Cardiac fibroblast (primary cell): Measurements from ENCODE around the gene TEKTIP1.
A peak's percentile ranks its signal among the peaks of the same experiment; 100 is the strongest.

Experiments used
- DNase-seq, 2 donors: peaks; one replicate each; pipeline versions ENCODE4 v3.0.0 to v3.0.0-alpha.2; 2010; ENCODE audit warnings: low read depth in 2 of 2
- H3K4me3 ChIP-seq, 2 donors: replicated peaks in 1 of 2; 1 replicate in 1 of 2; 2 replicates in 1 of 2; pipeline ENCODE4 v1.5.1; 2011; ENCODE audit warnings: low read depth in 2 of 2, low read length in 2 of 2, mild to moderate bottlenecking in 2 of 2, moderate library complexity in 1 of 2
- TF ChIP-seq, protein P1 (sequence below): IDR thresholded peaks from one replicate; pipeline ENCODE4 v1.5.1; 2011; ENCODE audit warnings: low read depth, mild to moderate bottlenecking, low read length, inconsistent platforms

TEKTIP1 gene

DNA sequence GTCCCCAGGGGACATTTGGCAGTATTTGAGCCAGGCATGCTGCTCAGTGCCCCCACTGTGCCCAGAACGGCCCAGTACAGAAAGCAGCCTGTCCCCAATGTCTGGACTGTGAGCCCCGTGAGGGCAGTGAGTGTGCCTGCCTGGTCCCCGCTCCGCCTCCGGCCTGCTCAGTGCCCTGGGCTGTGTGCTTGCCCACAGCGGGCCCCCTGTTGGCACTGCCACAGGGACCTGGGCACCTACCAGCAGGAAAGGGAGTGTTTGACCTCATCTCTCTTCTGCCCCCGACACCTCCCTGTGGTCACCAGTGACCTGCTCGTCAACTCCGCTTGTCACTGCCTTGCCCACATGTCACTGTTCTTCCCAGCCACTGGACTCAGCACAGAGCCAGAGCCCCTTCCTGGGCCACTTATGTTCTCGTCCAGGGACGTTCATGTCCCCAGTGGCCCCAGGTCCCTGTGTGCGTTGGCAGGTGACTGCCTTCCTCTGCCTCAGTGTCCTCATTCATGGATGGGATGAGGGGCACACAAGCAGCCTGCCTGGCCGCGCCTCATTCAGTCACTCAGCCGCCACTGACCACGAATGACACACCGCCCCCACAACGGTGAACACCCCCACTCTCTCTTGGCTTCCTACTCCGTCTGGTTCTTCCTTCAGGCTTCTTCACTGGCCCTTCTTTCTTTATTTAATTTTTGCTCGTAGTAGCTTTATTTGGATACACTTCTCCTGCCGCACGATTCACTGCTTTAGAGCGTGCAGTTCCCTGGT lies 30.0 kb upstream of the TEKTIP1 start:
- DNase-seq = no peak
- TF ChIP-seq, protein P1, sequence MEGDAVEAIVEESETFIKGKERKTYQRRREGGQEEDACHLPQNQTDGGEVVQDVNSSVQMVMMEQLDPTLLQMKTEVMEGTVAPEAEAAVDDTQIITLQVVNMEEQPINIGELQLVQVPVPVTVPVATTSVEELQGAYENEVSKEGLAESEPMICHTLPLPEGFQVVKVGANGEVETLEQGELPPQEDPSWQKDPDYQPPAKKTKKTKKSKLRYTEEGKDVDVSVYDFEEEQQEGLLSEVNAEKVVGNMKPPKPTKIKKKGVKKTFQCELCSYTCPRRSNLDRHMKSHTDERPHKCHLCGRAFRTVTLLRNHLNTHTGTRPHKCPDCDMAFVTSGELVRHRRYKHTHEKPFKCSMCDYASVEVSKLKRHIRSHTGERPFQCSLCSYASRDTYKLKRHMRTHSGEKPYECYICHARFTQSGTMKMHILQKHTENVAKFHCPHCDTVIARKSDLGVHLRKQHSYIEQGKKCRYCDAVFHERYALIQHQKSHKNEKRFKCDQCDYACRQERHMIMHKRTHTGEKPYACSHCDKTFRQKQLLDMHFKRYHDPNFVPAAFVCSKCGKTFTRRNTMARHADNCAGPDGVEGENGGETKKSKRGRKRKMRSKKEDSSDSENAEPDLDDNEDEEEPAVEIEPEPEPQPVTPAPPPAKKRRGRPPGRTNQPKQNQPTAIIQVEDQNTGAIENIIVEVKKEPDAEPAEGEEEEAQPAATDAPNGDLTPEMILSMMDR = no peak
- no peak overlapping the region for H3K4me3 ChIP-seq

- H3K4me3 ChIP-seq = no peak overlapping the region
- DNase-seq = peak in 1 of 2 donors; percentile 85
- TF ChIP-seq, protein P1 = no peak
Observed at GRCh38 chr19:3509566-3509989, 29.4 kb upstream of the TEKTIP1 start.

- DNase-seq = no peak
- TF ChIP-seq, protein P1 = no peak
- H3K4me3 ChIP-seq = no peak overlapping the region
Observed at GRCh38 chr19:3510727-3511126, 28.2 kb upstream of the TEKTIP1 start.

- H3K4me3 ChIP-seq = no peak overlapping the region
- DNase-seq = no peak
- TF ChIP-seq, protein P1 = no peak
Observed at GRCh38 chr19:3511506-3512251, 27.3 kb upstream of the TEKTIP1 start.

DNA sequence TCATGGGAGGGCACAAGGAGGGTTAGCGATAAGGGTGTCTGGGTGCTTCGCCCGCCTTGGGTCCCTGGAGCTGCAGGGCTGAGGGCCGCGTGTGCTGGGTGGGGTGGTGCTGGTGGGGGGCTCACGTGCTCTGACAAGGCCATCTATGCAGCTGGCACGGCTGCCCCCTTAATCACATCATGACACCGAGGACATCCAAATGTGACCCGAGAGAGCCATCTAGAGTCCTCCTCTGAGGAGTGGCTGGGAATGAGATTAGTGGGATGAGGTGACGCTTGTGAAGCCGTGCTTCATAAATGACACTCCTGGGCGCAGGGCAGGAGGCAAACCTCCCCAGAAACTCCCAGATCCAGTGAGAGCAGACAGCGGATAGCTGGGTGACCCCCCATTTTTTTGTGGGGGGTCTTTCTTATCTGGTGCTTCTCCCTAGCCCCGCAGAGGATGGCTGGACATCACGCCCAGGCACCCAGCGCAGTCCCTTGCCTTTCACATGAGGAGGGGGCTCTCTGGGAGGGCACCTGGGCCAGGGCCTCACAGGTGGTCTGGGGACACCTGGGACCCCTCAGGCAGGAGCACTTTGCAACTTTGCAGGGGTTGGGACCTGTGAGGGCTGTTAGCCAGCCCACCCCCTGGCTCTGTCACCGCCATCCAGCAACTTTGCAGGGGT lies 26.3 kb upstream of the TEKTIP1 start:
- DNase-seq = no peak
- no peak overlapping the region for H3K4me3 ChIP-seq

More for the DNA sequence above, 26.3 kb upstream of the TEKTIP1 start:
- TF ChIP-seq, protein P1 = no peak
